GM18951 (cell line): Measurements from ENCODE around the gene SLX4.

Source experiments
- POLR2A ChIP-seq: IDR thresholded peaks from 4 replicates; pipeline ENCODE4 v1.6.1; 2011; ENCODE audit warnings: mild to moderate bottlenecking; ENCODE audit not compliant: insufficient read length, insufficient read depth; ENCODE audit errors: extremely low read depth
- in situ Hi-C: fragments of 300-500 bp; cut with MboI; formaldehyde crosslinking; loops from one replicate; pipeline ENCODE4 v1.12.0; 2022; ENCODE audit warnings: low sequenced_read_pairs, mixed read lengths, inconsistent platforms; ENCODE audit not compliant: unreplicated experiment

Gene SLX4

DNA sequence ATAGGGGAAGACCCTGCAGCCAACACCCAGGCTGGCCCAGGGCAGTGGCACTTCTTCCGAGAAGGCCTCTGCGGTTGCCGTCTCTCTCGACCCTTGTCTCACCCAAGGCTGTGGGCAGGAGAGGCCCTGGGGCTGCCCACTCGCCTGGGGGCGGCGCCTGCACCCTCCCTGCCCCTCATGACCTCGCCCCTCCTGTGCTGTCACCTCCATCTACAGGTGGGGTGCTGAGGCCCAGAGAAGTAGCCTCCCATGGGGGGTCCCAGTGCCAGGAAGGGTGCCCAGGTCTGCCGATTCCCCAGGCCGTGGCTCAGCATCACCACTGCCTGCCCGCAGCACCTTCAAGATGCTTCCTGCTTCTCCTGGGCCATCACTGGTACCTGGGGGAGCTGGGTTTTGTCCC is 35.2 kb downstream of the SLX4 start:
- TF ChIP-seq POLR2A, result no peak
- in situ Hi-C loops, result no loop called here

DNA sequence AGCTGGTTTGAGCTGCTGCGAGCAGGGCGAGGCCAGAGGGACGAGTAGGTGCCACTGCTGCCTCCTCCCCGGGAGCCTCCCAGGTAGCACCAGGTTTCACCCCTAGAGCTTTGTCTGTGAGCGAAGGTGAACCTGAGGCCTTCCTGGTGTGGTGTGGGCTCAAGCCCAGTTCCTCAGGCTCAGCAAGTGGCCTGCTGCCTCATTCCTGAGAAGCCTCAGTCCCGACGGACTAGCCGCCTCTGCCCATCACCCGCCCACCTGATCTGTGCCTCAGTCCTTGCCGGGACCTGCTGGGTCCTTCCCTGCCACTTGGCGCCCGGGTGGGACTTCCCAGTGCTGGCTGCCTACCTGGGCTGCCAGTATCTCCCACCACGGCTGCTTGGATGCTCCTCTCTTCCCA is 35.9 kb downstream of the SLX4 start:
- no peak for TF ChIP-seq POLR2A
- in situ Hi-C loops, result no loop called here

- no peak for TF ChIP-seq POLR2A
- in situ Hi-C loops, result no loop called here
Measured at GRCh38 chr16:3574195-3574594, 37.2 kb downstream of the SLX4 start.

GRCh38 chr16:3573146-3573815 is 38.1 kb downstream of the SLX4 start:
- in situ Hi-C loops, result no loop called here
- no peak for TF ChIP-seq POLR2A

GRCh38 chr16:3570420-3571062 is 40.9 kb downstream of the SLX4 start:
- TF ChIP-seq POLR2A, result no peak
- in situ Hi-C loops, result no loop called here

DNA sequence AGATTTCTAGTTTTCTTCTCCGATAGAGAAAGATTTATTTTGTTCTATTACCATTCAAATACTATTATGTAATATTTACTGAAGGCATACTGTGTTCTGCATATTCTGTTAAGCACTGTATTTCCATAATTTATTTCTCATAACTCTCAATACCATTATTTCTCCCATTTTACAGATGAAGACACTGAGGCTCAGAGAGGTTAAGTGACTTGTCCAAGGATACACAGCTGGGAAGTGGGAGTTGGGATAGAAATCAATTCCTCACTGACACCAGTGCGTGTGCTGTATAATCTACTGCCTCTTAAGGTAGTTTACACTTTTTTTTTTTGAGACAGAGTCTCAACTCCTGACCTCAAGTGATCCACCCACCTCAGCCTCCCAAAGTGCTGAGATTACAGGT is 41.6 kb downstream of the SLX4 start:
- no peak for TF ChIP-seq POLR2A
- in situ Hi-C loops, result no loop called here

DNA sequence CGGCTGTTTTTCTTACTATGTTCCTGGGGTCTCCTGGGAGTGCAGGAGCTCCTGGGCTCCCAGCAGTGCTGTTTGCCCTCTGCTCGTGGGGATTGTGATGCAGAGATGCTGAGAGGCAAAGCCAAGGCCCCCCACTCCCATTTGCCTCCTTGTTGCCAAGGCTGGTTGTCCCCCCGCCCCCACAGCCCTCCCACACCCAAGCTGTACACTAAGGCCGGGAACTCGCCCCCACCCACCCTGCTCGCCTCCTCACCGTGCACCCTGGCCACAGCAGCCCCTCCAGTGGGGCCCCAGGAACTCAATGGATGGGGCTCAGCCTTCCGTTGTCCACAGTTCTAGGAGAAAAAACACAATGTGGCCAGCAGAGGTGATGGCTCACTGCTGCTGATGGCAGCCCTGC is 44.4 kb downstream of the SLX4 start:
- in situ Hi-C loops, result no loop called here
- no peak for TF ChIP-seq POLR2A

- in situ Hi-C loops, result no loop called here
- no peak for TF ChIP-seq POLR2A
Measured at GRCh38 chr16:3564889-3565141, 46.6 kb downstream of the SLX4 start.

DNA sequence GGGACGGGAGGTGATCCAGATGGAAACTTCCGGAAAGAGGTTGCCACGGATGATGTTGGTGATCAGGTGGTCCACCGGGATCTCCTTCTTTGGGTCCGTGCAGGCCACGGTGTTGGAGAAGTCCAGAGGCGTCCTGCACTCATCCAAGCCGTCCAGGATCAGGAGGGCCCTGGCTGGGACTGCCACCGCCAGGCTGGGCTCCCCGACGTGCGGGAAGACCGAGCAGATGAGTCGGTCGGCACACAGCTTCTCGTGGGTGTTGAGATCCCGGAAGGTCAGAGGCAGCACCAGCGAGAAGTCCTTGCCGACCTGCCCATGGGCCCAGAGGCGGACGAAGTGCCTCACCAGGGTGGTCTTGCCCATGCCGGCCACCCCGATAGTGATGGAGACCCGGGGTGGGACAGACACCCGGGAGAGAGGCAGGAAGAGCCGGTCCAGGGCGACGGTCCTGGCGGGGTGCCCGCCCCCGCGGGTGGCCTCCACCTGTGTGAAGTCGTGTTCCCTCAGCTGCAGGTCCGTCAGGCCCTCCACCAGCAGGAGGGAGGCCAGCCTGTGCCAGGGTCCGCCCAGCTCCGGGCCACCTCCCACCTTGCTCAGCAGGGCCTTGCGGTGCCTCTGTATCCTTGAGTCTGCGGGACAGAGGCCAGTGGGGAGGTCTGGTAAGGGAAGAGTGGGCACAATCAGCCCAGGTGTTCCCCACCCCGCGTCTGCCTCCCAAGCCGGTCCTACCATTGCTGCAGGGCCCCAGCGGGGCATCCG is 47.1 kb downstream of the SLX4 start:
- in situ Hi-C loops, result no loop called here
- no peak for TF ChIP-seq POLR2A

- TF ChIP-seq POLR2A, result no peak
- in situ Hi-C loops, result no loop called here
Measured at GRCh38 chr16:3562914-3563480, 48.4 kb downstream of the SLX4 start.

- in situ Hi-C loops, result no loop called here
- TF ChIP-seq POLR2A, result no peak
Measured at GRCh38 chr16:3561626-3562025, 49.8 kb downstream of the SLX4 start.

DNA sequence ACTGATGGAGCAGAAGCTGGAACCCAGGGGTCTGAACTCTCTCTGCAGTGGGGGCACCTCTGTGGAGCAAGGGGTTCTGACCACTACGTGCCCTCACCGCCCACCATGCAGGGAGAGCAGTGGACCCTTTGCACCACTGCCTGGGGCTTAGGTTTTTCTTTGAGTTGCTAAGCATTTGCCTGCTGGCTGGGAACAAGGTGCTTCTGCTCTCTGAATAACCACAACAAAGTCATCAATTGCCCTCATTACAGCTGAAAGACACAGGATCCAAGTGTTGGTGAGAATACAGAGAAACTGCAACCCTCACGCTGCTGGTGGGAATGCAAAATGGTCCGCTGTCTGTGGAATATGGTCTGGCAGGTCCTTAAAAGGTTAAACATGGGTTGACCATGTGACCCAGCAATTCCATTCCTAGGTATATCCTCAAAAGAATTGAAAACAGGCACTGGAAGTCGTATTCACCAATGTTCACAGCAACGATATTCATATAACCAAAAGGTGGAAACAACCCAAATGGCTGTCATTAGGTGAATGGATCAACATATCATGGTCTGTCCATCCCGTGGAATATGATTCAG is 57.0 kb downstream of the SLX4 start:
- TF ChIP-seq POLR2A, result no peak
- in situ Hi-C loops, result no loop called here

GRCh38 chr16:3553138-3553923 is 58.1 kb downstream of the SLX4 start:
- in situ Hi-C loops, result no loop called here
- no peak for TF ChIP-seq POLR2A
